ENCODE results near the gene PROSER3. TPM values are rescaled to one million over a fixed set of nuclear protein-coding genes. Genes with fewer than 3 reads are reported as not detected.

The PROSER3 gene
- total and polyA plus RNA-seq, 9 of the 15 experiments (the other 6 are each of a cell fraction or from before 2014, with no cell fraction given): 1.0 to 39.5 (median 5.1) TPM

DNA sequence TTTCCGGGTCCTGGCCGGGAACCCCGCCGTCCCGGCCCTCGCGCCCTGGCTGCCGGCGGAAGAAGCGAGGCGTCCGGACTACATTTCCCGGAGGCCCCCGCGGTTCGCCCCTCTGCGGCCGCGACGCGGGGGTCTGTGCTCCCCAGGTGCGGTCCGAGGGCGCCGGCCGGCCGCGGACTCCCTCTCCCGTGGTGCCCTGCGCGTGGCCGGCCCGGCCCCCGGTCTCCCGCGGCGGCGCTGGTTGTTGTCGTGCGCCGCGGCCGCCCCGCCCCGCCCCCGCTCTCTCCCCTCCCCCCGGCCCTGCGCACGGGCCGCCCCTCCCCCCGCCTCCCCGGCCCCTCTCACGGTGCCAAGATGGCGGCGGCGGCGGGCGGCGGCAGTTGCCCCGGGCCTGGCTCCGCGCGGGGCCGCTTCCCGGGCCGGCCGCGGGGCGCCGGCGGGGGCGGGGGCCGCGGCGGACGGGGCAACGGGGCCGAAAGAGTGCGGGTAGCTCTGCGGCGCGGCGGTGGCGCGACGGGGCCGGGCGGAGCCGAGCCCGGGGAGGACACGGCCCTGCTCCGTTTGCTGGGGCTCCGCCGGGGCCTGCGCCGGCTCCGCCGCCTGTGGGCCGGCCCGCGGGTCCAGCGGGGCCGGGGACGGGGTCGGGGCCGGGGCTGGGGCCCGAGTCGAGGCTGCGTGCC lies 40.2 kb upstream of the PROSER3 start, which contains the start of gene KMT2B (continued):
- TF ChIP-seq E2F6 (IDR thresholded peaks at IDR 0.05; ENCODE audit: borderline replicate concordance in 1 of 2, extremely low read depth in 1 of 2, insufficient read depth in 1 of 2, insufficient read length in 1 of 2, low read depth in 1 of 2, low read length in 1 of 2, poor library complexity in 1 of 2, severe bottlenecking in 1 of 2) (no peak), ARID1B (IDR thresholded peaks at IDR 0.05) (no peak), RNF2 (IDR thresholded peaks at IDR 0.05) (no peak), NR4A1 (CRISPR knock-in tag; IDR thresholded peaks at IDR 0.05) (no peak), NR4A1 (tag; IDR thresholded peaks at IDR 0.05) (no peak), TBL1XR1 (IDR thresholded peaks at IDR 0.05; ENCODE audit: low read length in 2 of 2) (no peak), ZNF143 (CRISPR knock-in tag; IDR thresholded peaks at IDR 0.05) (peak; percentile 73; the same call in 1 of the 2 replicates), RUNX1 (IDR thresholded peaks at IDR 0.05; ENCODE audit: low read depth) (no peak), ETV1 (tag; conservative IDR thresholded peaks at IDR 0.05; ENCODE audit: low read depth) (0 out of 2 replicates have a peak, but pooled peaks have one; percentile 34), SMARCE1 (IDR thresholded peaks at IDR 0.05) (no peak), SIN3A (IDR thresholded peaks at IDR 0.05; ENCODE audit: borderline replicate concordance in 2 of 2, control insufficient read depth in 1 of 2, low read depth in 2 of 2, low read length in 2 of 2) (peak in 1 of 2 experiments; percentile 24; a peak in 1 of 4 replicates), ZNF589 (CRISPR knock-in tag; IDR thresholded peaks at IDR 0.05; ENCODE audit: low read depth) (peak; percentile 69; the same call in 1 of the 2 replicates), NCOA1 (IDR thresholded peaks at IDR 0.05; ENCODE audit: low read depth) (no peak), POU5F1 (IDR thresholded peaks at IDR 0.05; ENCODE audit: borderline replicate concordance, low read depth, low read length, partially characterized antibody) (no peak), MTA1 (IDR thresholded peaks at IDR 0.05; ENCODE audit: borderline replicate concordance) (0 out of 2 replicates have a peak, but pooled peaks have one; percentile 2), ELK1 (CRISPR knock-in tag; IDR thresholded peaks at IDR 0.05) (no peak), POLR2G (IDR thresholded peaks at IDR 0.05; ENCODE audit: low read depth, low read length) (peak; percentile 50), SREBF2 (CRISPR knock-in tag; IDR thresholded peaks at IDR 0.05) (no peak), HLTF (IDR thresholded peaks at IDR 0.05) (no peak)
- TF ChIP-seq, protein P1, sequence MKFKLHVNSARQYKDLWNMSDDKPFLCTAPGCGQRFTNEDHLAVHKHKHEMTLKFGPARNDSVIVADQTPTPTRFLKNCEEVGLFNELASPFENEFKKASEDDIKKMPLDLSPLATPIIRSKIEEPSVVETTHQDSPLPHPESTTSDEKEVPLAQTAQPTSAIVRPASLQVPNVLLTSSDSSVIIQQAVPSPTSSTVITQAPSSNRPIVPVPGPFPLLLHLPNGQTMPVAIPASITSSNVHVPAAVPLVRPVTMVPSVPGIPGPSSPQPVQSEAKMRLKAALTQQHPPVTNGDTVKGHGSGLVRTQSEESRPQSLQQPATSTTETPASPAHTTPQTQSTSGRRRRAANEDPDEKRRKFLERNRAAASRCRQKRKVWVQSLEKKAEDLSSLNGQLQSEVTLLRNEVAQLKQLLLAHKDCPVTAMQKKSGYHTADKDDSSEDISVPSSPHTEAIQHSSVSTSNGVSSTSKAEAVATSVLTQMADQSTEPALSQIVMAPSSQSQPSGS (CRISPR knock-in tag; IDR thresholded peaks at IDR 0.05): no peak
- TF ChIP-seq, protein P2, sequence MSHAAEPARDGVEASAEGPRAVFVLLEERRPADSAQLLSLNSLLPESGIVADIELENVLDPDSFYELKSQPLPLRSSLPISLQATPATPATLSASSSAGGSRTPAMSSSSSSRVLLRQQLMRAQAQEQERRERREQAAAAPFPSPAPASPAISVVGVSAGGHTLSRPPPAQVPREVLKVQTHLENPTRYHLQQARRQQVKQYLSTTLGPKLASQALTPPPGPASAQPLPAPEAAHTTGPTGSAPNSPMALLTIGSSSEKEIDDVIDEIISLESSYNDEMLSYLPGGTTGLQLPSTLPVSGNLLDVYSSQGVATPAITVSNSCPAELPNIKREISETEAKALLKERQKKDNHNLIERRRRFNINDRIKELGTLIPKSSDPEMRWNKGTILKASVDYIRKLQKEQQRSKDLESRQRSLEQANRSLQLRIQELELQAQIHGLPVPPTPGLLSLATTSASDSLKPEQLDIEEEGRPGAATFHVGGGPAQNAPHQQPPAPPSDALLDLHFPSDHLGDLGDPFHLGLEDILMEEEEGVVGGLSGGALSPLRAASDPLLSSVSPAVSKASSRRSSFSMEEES (CRISPR knock-in tag; IDR thresholded peaks at IDR 0.05): no peak
- TF ChIP-seq, protein P3, sequence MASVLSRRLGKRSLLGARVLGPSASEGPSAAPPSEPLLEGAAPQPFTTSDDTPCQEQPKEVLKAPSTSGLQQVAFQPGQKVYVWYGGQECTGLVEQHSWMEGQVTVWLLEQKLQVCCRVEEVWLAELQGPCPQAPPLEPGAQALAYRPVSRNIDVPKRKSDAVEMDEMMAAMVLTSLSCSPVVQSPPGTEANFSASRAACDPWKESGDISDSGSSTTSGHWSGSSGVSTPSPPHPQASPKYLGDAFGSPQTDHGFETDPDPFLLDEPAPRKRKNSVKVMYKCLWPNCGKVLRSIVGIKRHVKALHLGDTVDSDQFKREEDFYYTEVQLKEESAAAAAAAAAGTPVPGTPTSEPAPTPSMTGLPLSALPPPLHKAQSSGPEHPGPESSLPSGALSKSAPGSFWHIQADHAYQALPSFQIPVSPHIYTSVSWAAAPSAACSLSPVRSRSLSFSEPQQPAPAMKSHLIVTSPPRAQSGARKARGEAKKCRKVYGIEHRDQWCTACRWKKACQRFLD (CRISPR knock-in tag; IDR thresholded peaks at IDR 0.05): peak; percentile 72; the same call in 1 of the 2 replicates

Data from K562 (cell line).